Hematopoietic multipotent progenitor cell treated with erythropoietin and hydrocortisone succinate and interleukin-3 and kit ligand, for 4 days (in vitro differentiated cells): ENCODE results near the gene UCK1.
"Not testable (repeated sequence)": the region's sequence is repeated elsewhere in the genome, so short reads cannot be mapped to it uniquely, and the experiment has no call there.

Source experiments
- DNase-seq: peaks from one replicate; pipeline ENCODE4 v3.0.0-alpha.2; 2015

UCK1 gene

GRCh38 chr9:131523086-131523388 lies 8.0 kb downstream of the UCK1 start:
- no peak for DNase-seq

- no peak for DNase-seq
These were observed 8.6 kb downstream of the UCK1 start for GRCh38 chr9:131522257-131523085.

- DNase-seq, result no peak
These were observed 9.2 kb downstream of the UCK1 start for GRCh38 chr9:131521822-131522221.

- DNase-seq, result no peak
These were observed 9.9 kb downstream of the UCK1 start for GRCh38 chr9:131521203-131521602.

GRCh38 chr9:131520503-131520902 lies 10.6 kb downstream of the UCK1 start:
- DNase-seq, result no peak

- no peak for DNase-seq
These were observed 12.5 kb downstream of the UCK1 start for GRCh38 chr9:131518553-131518952.

GRCh38 chr9:131517761-131518190 lies 13.3 kb downstream of the UCK1 start:
- DNase-seq, result no peak

GRCh38 chr9:131516930-131517329 lies 14.1 kb downstream of the UCK1 start:
- no peak for DNase-seq

GRCh38 chr9:131516100-131516499 lies 15.0 kb downstream of the UCK1 start:
- no peak for DNase-seq

- not testable (repeated sequence) for DNase-seq
These were observed 15.5 kb downstream of the UCK1 start for GRCh38 chr9:131515559-131516031.

- no peak for DNase-seq
These were observed 17.9 kb downstream of the UCK1 start for GRCh38 chr9:131513177-131513576.

- no peak for DNase-seq
These were observed 19.2 kb downstream of the UCK1 start for GRCh38 chr9:131511880-131512279.

- DNase-seq, result no peak
These were observed 19.6 kb downstream of the UCK1 start for GRCh38 chr9:131511416-131511815.

- peak; percentile 75 for DNase-seq
These were observed 26.1 kb downstream of the UCK1 start for GRCh38 chr9:131505012-131505411.

GRCh38 chr9:131503626-131504465 lies 27.2 kb downstream of the UCK1 start:
- peak; percentile 64 for DNase-seq

- DNase-seq, result peak; percentile 92
These were observed 28.1 kb downstream of the UCK1 start, which contains the start of gene POMT1 for GRCh38 chr9:131502781-131503625. TSS of gene POMT1 (plus strand) at chr9:131502918. CDS start at chr9:131504219, 1,301 bp downstream.

GRCh38 chr9:131500939-131501541 lies 30.0 kb downstream of the UCK1 start:
- DNase-seq, result peak; percentile 51

- DNase-seq, result no peak
These were observed 30.7 kb downstream of the UCK1 start for GRCh38 chr9:131500377-131500776.

GRCh38 chr9:131499254-131499767 lies 31.8 kb downstream of the UCK1 start:
- no peak for DNase-seq

GRCh38 chr9:131496844-131497405 lies 34.1 kb downstream of the UCK1 start:
- no peak for DNase-seq

- no peak for DNase-seq
These were observed 35.3 kb downstream of the UCK1 start for GRCh38 chr9:131495785-131496184.
